Endothelial cell of hepatic sinusoid (primary cell): ENCODE data around the gene OSBPL3.

Experiments used
- in situ Hi-C: cut with HindIII; loops from 2 replicates; pipeline ENCODE4 v1.10.0; 2017; ENCODE audit warnings: low sequenced_read_pairs

The OSBPL3 gene

DNA sequence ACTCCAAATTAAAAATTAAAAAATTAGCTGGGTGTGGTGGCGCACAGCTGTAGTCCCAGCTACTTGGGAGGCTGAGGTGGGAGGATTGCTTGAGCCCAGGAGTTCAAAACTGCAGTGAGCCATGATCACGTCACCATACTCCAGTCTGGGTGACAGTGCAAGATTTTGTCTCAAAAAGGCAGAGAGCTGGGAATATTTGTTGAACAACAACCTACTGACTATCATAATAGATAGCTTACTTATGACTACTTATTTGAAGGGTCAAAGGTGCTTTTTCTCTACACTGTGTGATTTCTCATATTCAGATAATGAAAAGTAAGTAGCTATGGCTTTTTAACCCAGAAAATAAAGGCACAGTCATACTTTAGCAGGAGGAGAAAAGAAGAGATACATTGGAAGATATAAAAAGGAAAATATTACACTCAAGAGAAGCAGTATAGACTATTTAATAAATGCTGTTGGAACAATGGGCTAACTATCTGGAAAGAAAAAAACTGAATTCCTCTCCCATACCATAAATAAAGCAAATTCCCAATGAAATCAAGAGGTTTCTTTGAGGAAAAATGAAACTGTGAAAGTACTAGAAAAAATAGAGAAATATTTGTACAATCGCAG, 229.4 kb downstream of the OSBPL3 start:
- in situ Hi-C loops, result no loop called here

GRCh38 chr7:24748521-24748920, 231.5 kb downstream of the OSBPL3 start:
- in situ Hi-C loops, result no loop called here
